NCI-H1694 (cell line): Measurements from ENCODE around the gene SLC25A30.
"Not testable (repeated sequence)": the region's sequence is repeated elsewhere in the genome, so short reads cannot be mapped to it uniquely, and the experiment has no call there.

Source experiments
- DNase-seq: peaks from one replicate; lab custom pipeline; 2025; lab: John Stamatoyannopoulos, UW

The SLC25A30 gene

GRCh38 chr13:45432737-45433380, 14.7 kb upstream of the SLC25A30 start:
- DNase-seq: no peak

- not testable (repeated sequence) for DNase-seq
These were observed 8.1 kb upstream of the SLC25A30 start for GRCh38 chr13:45426056-45426841.

- DNase-seq: no peak
These were observed 4.6 kb upstream of the SLC25A30 start for GRCh38 chr13:45422731-45423292.

- DNase-seq: no peak
These were observed 1.8 kb upstream of the SLC25A30 start for GRCh38 chr13:45419945-45420344.

GRCh38 chr13:45419389-45419788, 1.2 kb upstream of the SLC25A30 start:
- DNase-seq: not testable (repeated sequence)

GRCh38 chr13:45416516-45417128, 1.6 kb downstream of the SLC25A30 start:
- DNase-seq: no peak

GRCh38 chr13:45415112-45415511, 3.1 kb downstream of the SLC25A30 start:
- DNase-seq: no peak

GRCh38 chr13:45413826-45414307, 4.3 kb downstream of the SLC25A30 start:
- DNase-seq: no peak

- DNase-seq: no peak
These were observed 5.7 kb downstream of the SLC25A30 start for GRCh38 chr13:45412274-45413049.

- no peak for DNase-seq
These were observed 6.5 kb downstream of the SLC25A30 start for GRCh38 chr13:45411631-45412030.

- no peak for DNase-seq
These were observed 7.0 kb downstream of the SLC25A30 start for GRCh38 chr13:45411221-45411620.

- DNase-seq: no peak
These were observed 7.7 kb downstream of the SLC25A30 start for GRCh38 chr13:45410466-45410865.

- DNase-seq: no peak
These were observed 8.2 kb downstream of the SLC25A30 start for GRCh38 chr13:45410001-45410400.

- no peak for DNase-seq
These were observed 11.8 kb downstream of the SLC25A30 start for GRCh38 chr13:45406421-45406820.

GRCh38 chr13:45403081-45403480, 15.1 kb downstream of the SLC25A30 start:
- DNase-seq: no peak

- no peak for DNase-seq
These were observed 15.5 kb downstream of the SLC25A30 start for GRCh38 chr13:45402641-45403040.

GRCh38 chr13:45401314-45401713, 16.9 kb downstream of the SLC25A30 start:
- DNase-seq: no peak

- DNase-seq: no peak
These were observed 19.3 kb downstream of the SLC25A30 start for GRCh38 chr13:45398877-45399276.

GRCh38 chr13:45396533-45397095, 21.6 kb downstream of the SLC25A30 start:
- no peak for DNase-seq

- peak; percentile 15 for DNase-seq
These were observed 24.1 kb downstream of the SLC25A30 start for GRCh38 chr13:45393941-45394570.

- no peak for DNase-seq
These were observed 25.4 kb downstream of the SLC25A30 start for GRCh38 chr13:45392811-45393210.
